Measurements from ENCODE around the gene GRXCR1. TPM values are rescaled to one million over a fixed set of nuclear protein-coding genes. Genes with fewer than 3 reads are reported as not detected.
A peak's percentile ranks its signal among the peaks of the same experiment; 100 is the strongest.

The GRXCR1 gene
- total and polyA plus RNA-seq, 3 donors from 2014 or later = 0.39 to 0.57 TPM; not detected in 1

GRCh38 chr4:42865572-42866189, 26.8 kb upstream of the GRXCR1 start:
- no peaks in the 10 kb centered on the region for H3K9me3 ChIP-seq
- no peaks in the 10 kb centered on the region for H3K4me1 ChIP-seq
- WGBS, 2 donors = 10 to 12% methylated on average over 3 of the region's 3 CpGs
- H3K27ac ChIP-seq = no peak overlapping the region
- TF ChIP-seq POLR2A (IDR thresholded peaks at IDR 0.05) = no peak
- peak; percentile 46 to 89 (median 56) for TF ChIP-seq CTCF (IDR thresholded peaks at IDR 0.05)
- H3K36me3 ChIP-seq (ENCODE audit: low read depth, missing control alignments) = no peaks in the 10 kb centered on the region
- peak; percentile 78 for DNase-seq
- intact Hi-C loops (cut with DNase I; ENCODE audit: low total_unique reads) = loop anchor here (10.0 kb wide), 1 partner anchor 291 kb away; no protein-coding TSS in a partner anchor
- H3K4me3 ChIP-seq = no peak overlapping the region
- H3K27me3 ChIP-seq = no peaks in the 10 kb centered on the region

GRCh38 chr4:42871261-42871660, 21.3 kb upstream of the GRXCR1 start:
- no peak overlapping the region for H3K4me3 ChIP-seq
- no peaks in the 10 kb centered on the region for H3K9me3 ChIP-seq
- no peaks in the 10 kb centered on the region for H3K27me3 ChIP-seq
- DNase-seq = no peak
- no peaks in the 10 kb centered on the region for H3K4me1 ChIP-seq
- no peak overlapping the region for H3K27ac ChIP-seq
- 84 to 87% methylated on average over 5 of the region's 5 CpGs for WGBS, 2 donors
- intact Hi-C loops (cut with DNase I; ENCODE audit: low total_unique reads) = no loop called here
- no peaks in the 10 kb centered on the region for H3K36me3 ChIP-seq (ENCODE audit: low read depth, missing control alignments)
- TF ChIP-seq POLR2A (IDR thresholded peaks at IDR 0.05) (no peak), CTCF (IDR thresholded peaks at IDR 0.05) (no peak)

GRCh38 chr4:42871671-42872290, 20.7 kb upstream of the GRXCR1 start:
- H3K4me1 ChIP-seq = no peaks in the 10 kb centered on the region
- H3K36me3 ChIP-seq (ENCODE audit: low read depth, missing control alignments) = no peaks in the 10 kb centered on the region
- intact Hi-C loops (cut with DNase I; ENCODE audit: low total_unique reads) = no loop called here
- WGBS, 2 donors = 63 to 73% methylated on average over 2 of the region's 2 CpGs
- no peak overlapping the region for H3K4me3 ChIP-seq
- no peaks in the 10 kb centered on the region for H3K27me3 ChIP-seq
- TF ChIP-seq POLR2A (IDR thresholded peaks at IDR 0.05) (no peak), CTCF (IDR thresholded peaks at IDR 0.05) (no peak)
- no peak for DNase-seq
- H3K9me3 ChIP-seq = no peaks in the 10 kb centered on the region
- no peak overlapping the region for H3K27ac ChIP-seq

- H3K27me3 ChIP-seq = no peaks in the 10 kb centered on the region
- no peak overlapping the region for H3K27ac ChIP-seq
- DNase-seq = no peak
- no peaks in the 10 kb centered on the region for H3K36me3 ChIP-seq (ENCODE audit: low read depth, missing control alignments)
- TF ChIP-seq CTCF (IDR thresholded peaks at IDR 0.05) (no peak), POLR2A (IDR thresholded peaks at IDR 0.05) (no peak)
- WGBS, 2 donors = 73 to 80% methylated on average over 3 of the region's 3 CpGs
- H3K9me3 ChIP-seq = no peaks in the 10 kb centered on the region
- no peak overlapping the region for H3K4me3 ChIP-seq
- H3K4me1 ChIP-seq = no peaks in the 10 kb centered on the region
- intact Hi-C loops (cut with DNase I; ENCODE audit: low total_unique reads) = no loop called here
These were observed 13.7 kb upstream of the GRXCR1 start for GRCh38 chr4:42878863-42879262.

GRCh38 chr4:42881253-42881652, 11.3 kb upstream of the GRXCR1 start:
- 42 to 53% methylated on average over 2 of the region's 2 CpGs for WGBS, 2 donors
- Histone ChIP-seq H3K27me3 (no peaks in the 10 kb centered on the region), H3K27ac (no peak overlapping the region), H3K4me1 (no peaks in the 10 kb centered on the region), H3K4me3 (no peak overlapping the region), H3K9me3 (no peaks in the 10 kb centered on the region), H3K36me3 (ENCODE audit: low read depth, missing control alignments) (no peaks in the 10 kb centered on the region)
- no peak for TF ChIP-seq POLR2A (IDR thresholded peaks at IDR 0.05)
- no peak for TF ChIP-seq CTCF (IDR thresholded peaks at IDR 0.05)
- DNase-seq = no peak
- intact Hi-C loops (cut with DNase I; ENCODE audit: low total_unique reads) = no loop called here
